D721Med (cell line): Measurements from ENCODE around the gene MAP3K19.

Experiments
- DNase-seq: peaks from one replicate; pipeline ENCODE4 v3.0.0; 2011; ENCODE audit warnings: low spot score; ENCODE audit not compliant: insufficient read length
- FAIRE-seq: peaks from 2 replicates; lab custom pipeline; 2011; peaks lifted over from hg19 to GRCh38; lab: Jason Lieb, UNC
- TF ChIP-seq, protein P1 (sequence below): IDR thresholded peaks from 2 replicates; pipeline ENCODE4 v1.5.1; 2012; ENCODE audit warnings: mild to moderate bottlenecking, control low read depth; ENCODE audit not compliant: insufficient read depth; ENCODE audit errors: missing control alignments

The MAP3K19 gene

DNA sequence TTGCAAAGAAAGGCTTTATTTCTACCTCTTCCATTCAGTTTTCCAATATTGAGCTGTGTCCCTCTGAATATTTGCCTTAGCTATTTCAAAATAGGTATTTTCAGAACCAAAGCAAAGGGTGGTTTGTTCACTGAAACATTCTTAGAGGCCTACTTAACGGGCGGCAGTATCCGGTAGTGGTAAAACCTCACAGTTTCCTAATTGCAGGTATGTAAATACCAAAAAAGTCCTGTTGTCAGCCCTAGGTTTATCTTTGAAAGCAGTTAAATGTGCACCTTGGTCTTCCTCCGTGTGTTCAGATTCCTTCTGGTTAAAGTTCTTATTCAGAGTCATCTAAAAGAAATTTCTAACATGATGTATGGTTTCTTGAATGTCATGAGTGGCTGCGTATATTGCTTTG lies 89.8 kb downstream of the MAP3K19 start:
- TF ChIP-seq, protein P1, sequence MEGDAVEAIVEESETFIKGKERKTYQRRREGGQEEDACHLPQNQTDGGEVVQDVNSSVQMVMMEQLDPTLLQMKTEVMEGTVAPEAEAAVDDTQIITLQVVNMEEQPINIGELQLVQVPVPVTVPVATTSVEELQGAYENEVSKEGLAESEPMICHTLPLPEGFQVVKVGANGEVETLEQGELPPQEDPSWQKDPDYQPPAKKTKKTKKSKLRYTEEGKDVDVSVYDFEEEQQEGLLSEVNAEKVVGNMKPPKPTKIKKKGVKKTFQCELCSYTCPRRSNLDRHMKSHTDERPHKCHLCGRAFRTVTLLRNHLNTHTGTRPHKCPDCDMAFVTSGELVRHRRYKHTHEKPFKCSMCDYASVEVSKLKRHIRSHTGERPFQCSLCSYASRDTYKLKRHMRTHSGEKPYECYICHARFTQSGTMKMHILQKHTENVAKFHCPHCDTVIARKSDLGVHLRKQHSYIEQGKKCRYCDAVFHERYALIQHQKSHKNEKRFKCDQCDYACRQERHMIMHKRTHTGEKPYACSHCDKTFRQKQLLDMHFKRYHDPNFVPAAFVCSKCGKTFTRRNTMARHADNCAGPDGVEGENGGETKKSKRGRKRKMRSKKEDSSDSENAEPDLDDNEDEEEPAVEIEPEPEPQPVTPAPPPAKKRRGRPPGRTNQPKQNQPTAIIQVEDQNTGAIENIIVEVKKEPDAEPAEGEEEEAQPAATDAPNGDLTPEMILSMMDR: no peak
- DNase-seq (no peak), FAIRE-seq (no peak)

DNA sequence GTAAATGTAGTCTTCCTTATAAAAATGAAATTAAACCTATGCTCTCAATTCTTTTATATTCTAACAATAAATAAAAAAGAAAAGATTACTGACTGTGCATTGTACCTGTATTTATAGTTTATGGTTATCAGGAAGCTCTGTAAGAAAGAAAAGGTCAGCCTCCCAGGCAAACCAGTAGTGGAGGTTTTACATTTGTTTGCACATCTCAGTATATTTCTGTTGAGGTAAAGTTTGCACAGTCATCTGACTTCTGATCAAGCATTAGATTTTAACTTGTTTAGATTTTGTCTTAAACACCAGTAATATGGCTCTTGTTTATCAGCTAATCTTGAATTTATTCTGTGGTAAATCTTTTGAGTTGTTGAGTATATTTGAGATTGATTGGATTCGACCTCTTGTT lies 91.5 kb downstream of the MAP3K19 start:
- no peak for FAIRE-seq
- no peak for DNase-seq
- TF ChIP-seq, protein P1: no peak

DNA sequence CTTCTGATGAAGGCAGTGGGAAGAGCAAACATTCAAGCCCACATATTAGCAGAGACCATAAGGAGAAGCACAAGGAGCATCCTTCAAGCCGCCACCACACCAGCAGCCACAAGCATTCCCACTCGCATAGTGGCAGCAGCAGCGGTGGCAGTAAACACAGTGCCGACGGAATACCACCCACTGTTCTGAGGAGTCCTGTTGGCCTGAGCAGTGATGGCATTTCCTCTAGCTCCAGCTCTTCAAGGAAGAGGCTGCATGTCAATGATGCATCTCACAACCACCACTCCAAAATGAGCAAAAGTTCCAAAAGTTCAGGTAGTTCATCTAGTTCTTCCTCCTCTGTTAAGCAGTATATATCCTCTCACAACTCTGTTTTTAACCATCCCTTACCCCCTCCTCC lies 93.2 kb downstream of the MAP3K19 start:
- TF ChIP-seq, protein P1: no peak
- no peak for DNase-seq
- no peak for FAIRE-seq

DNA sequence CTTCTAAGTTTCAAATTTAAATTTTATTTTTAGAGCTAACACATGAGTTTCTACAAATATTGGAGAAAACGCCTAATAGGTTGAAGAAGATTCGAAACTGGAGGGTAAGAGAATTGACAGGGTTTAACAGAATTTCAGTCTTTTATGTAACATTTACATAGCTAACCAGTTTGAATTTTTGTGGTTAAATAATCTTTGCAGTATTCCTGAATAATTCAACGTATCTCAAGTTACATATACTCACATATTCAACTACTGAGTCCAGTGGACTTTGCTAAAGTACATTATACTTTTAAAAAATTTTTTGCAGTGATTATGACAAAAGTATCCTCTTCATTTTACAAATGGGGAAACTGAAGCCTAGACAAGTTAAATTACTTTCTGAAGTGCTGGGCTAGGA lies 94.6 kb downstream of the MAP3K19 start:
- no peak for FAIRE-seq
- TF ChIP-seq, protein P1: no peak
- no peak for DNase-seq

DNA sequence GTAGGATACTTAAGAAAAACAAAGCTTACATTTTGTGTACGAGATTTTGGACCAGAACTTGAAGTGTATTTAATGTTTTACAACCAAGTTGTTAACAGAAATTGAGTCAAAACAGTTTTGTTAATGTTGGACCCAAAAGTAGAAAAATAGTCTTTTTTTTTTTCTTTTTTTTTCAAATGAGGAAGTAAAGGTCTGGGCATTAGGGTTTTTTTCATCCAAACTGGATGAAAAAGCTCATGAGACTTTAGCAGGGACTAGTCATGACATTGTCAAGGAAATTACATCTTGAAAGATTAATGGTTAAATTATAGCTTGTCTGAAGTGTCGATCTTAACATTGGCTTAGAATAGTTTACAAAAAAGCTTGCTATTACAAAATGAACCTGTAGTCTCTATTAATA lies 96.4 kb downstream of the MAP3K19 start:
- FAIRE-seq (no peak), DNase-seq (no peak)
- TF ChIP-seq, protein P1: no peak

DNA sequence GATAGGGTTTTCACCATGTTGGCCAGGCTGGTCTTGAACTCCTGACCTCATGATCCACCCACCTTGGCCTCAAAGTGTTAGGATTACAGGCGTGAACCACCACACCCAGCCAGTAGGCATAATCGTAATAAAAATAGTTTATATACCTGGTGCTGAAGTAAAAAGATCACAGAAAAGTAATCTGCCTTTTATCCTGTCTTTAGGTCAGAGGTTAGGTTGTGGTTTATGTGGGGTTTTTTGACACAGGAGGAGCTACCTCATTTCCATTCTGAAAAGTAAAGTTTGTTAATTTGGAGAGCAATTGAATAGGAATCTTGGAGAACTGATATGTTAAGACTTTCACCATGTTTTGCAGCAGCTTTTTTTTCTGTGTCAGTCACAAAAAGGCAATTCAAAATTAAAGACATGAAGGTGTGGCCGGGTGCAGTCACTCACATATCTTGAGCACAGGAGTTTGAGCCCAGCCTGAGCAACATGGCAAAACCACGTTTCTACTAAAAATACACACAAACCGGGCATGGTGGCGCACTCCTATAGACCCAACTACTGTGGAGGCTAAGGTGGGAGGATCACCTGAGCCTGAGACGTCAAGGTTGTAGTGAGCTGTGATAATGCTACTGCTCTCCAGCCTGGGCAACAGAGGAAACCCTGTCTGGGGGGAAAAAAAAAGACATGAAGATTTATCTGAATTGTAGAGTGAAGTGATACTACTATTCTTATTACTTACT lies 97.1 kb downstream of the MAP3K19 start:
- DNase-seq (no peak), FAIRE-seq (no peak)
- TF ChIP-seq, protein P1: no peak

DNA sequence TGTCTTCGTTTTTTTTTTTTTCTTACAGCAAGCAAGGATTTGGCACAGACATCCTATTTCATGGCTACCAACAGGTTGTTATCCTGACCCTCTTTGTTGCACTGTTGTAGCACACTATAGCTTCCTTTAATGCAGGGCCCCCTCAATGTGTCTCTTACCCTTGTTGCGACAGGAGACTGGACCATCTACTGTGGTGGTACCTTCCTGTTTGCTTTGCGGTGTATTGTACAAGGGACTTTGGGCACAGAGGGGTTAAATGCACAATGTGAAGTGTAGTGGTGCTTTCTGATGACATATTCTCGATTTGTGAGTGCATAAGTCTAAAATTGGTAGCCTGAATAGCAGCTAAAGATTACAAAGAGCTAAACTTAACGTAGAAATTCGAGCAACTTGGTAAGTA lies 101.2 kb downstream of the MAP3K19 start:
- no peak for FAIRE-seq
- TF ChIP-seq, protein P1: no peak
- DNase-seq: no peak
